Measurements from ENCODE around the gene GTF3C1. TPM values are rescaled to one million over a fixed set of nuclear protein-coding genes. Genes with fewer than 3 reads are reported as not detected.
"Not testable (repeated sequence)": the region's sequence is repeated elsewhere in the genome, so short reads cannot be mapped to it uniquely, and the experiment has no call there.

Gene GTF3C1
- total RNA-seq, 1 experiment from 2014 or later: 107 TPM

- peaks cover 22% of the 10 kb centered on the region for H3K36me3 ChIP-seq (replicated peaks; ENCODE audit: control insufficient read depth, insufficient read depth, low read length)
- DNase-seq: no peak
- H3K27me3 ChIP-seq (ENCODE audit: control insufficient read depth, insufficient read depth, low read length): no peaks in the 10 kb centered on the region
- no peak overlapping the region for H3K4me3 ChIP-seq (ENCODE audit: insufficient read depth, low read depth, low read length)
Measured at GRCh38 chr16:27462200-27462845, 87.4 kb downstream of the GTF3C1 start.

GRCh38 chr16:27461483-27462171, 88.1 kb downstream of the GTF3C1 start:
- H3K36me3 ChIP-seq (replicated peaks; ENCODE audit: control insufficient read depth, insufficient read depth, low read length): peaks cover 17% of the 10 kb centered on the region
- no peaks in the 10 kb centered on the region for H3K27me3 ChIP-seq (ENCODE audit: control insufficient read depth, insufficient read depth, low read length)
- DNase-seq: no peak
- H3K4me3 ChIP-seq (ENCODE audit: insufficient read depth, low read depth, low read length): no peak overlapping the region

- H3K36me3 ChIP-seq (replicated peaks; ENCODE audit: control insufficient read depth, insufficient read depth, low read length): peaks cover 16% of the 10 kb centered on the region
Measured at GRCh38 chr16:27460663-27461482, 88.8 kb downstream of the GTF3C1 start.

GRCh38 chr16:27460213-27460612, 89.5 kb downstream of the GTF3C1 start:
- Histone ChIP-seq H3K27me3 (ENCODE audit: control insufficient read depth, insufficient read depth, low read length) (no peaks in the 10 kb centered on the region), H3K36me3 (replicated peaks; ENCODE audit: control insufficient read depth, insufficient read depth, low read length) (peaks cover 10% of the 10 kb centered on the region), H3K4me3 (ENCODE audit: insufficient read depth, low read depth, low read length) (no peak overlapping the region)
- no peak for DNase-seq

More at GRCh38 chr16:27460663-27461482, 88.8 kb downstream of the GTF3C1 start:
- no peak for DNase-seq
- Histone ChIP-seq H3K4me3 (ENCODE audit: insufficient read depth, low read depth, low read length) (no peak overlapping the region), H3K27me3 (ENCODE audit: control insufficient read depth, insufficient read depth, low read length) (no peaks in the 10 kb centered on the region)

- no peak for DNase-seq
- Histone ChIP-seq H3K36me3 (replicated peaks; ENCODE audit: control insufficient read depth, insufficient read depth, low read length) (peaks cover 6% of the 10 kb centered on the region), H3K27me3 (ENCODE audit: control insufficient read depth, insufficient read depth, low read length) (no peaks in the 10 kb centered on the region), H3K4me3 (ENCODE audit: insufficient read depth, low read depth, low read length) (no peak overlapping the region)
Measured at GRCh38 chr16:27458987-27459688, 90.6 kb downstream of the GTF3C1 start.

- peaks cover 5% of the 10 kb centered on the region for H3K36me3 ChIP-seq (replicated peaks; ENCODE audit: control insufficient read depth, insufficient read depth, low read length)
Measured at GRCh38 chr16:27458258-27458657, 91.5 kb downstream of the GTF3C1 start.

GRCh38 chr16:27457605-27457900, 92.2 kb downstream of the GTF3C1 start:
- H3K4me3 ChIP-seq (ENCODE audit: insufficient read depth, low read depth, low read length); DNase-seq; H3K36me3 ChIP-seq (replicated peaks; ENCODE audit: control insufficient read depth, insufficient read depth, low read length); H3K27me3 ChIP-seq (ENCODE audit: control insufficient read depth, insufficient read depth, low read length): not testable (repeated sequence)

More at GRCh38 chr16:27458258-27458657, 91.5 kb downstream of the GTF3C1 start:
- Histone ChIP-seq H3K4me3 (ENCODE audit: insufficient read depth, low read depth, low read length) (no peak overlapping the region), H3K27me3 (ENCODE audit: control insufficient read depth, insufficient read depth, low read length) (no peaks in the 10 kb centered on the region)
- DNase-seq: no peak

GRCh38 chr16:27455700-27456099, 94.0 kb downstream of the GTF3C1 start:
- no peak for DNase-seq
- H3K4me3 ChIP-seq (ENCODE audit: insufficient read depth, low read depth, low read length): no peak overlapping the region
- no peaks in the 10 kb centered on the region for H3K27me3 ChIP-seq (ENCODE audit: control insufficient read depth, insufficient read depth, low read length)
- no peaks in the 10 kb centered on the region; the same call in 1 of the 2 replicates for H3K36me3 ChIP-seq (replicated peaks; ENCODE audit: control insufficient read depth, insufficient read depth, low read length)

- DNase-seq: no peak
- Histone ChIP-seq H3K4me3 (ENCODE audit: insufficient read depth, low read depth, low read length) (no peak overlapping the region), H3K36me3 (replicated peaks; ENCODE audit: control insufficient read depth, insufficient read depth, low read length) (no peaks in the 10 kb centered on the region), H3K27me3 (ENCODE audit: control insufficient read depth, insufficient read depth, low read length) (no peaks in the 10 kb centered on the region)
Measured at GRCh38 chr16:27453494-27453825, 96.3 kb downstream of the GTF3C1 start.

GRCh38 chr16:27452569-27453493, 96.9 kb downstream of the GTF3C1 start:
- Histone ChIP-seq H3K36me3 (replicated peaks; ENCODE audit: control insufficient read depth, insufficient read depth, low read length) (no peaks in the 10 kb centered on the region), H3K4me3 (ENCODE audit: insufficient read depth, low read depth, low read length) (no peak overlapping the region), H3K27me3 (ENCODE audit: control insufficient read depth, insufficient read depth, low read length) (no peaks in the 10 kb centered on the region)
- peak; percentile 43 for DNase-seq

- H3K4me3 ChIP-seq (ENCODE audit: insufficient read depth, low read depth, low read length): no peak overlapping the region
Measured at GRCh38 chr16:27450196-27450549, 99.5 kb downstream of the GTF3C1 start.

GRCh38 chr16:27449434-27450195, 100.1 kb downstream of the GTF3C1 start:
- DNase-seq: peak; percentile 62

More at GRCh38 chr16:27450196-27450549, 99.5 kb downstream of the GTF3C1 start:
- peak; percentile 62 for DNase-seq
- Histone ChIP-seq H3K27me3 (ENCODE audit: control insufficient read depth, insufficient read depth, low read length) (no peaks in the 10 kb centered on the region), H3K36me3 (replicated peaks; ENCODE audit: control insufficient read depth, insufficient read depth, low read length) (no peaks in the 10 kb centered on the region)

More at GRCh38 chr16:27449434-27450195, 100.1 kb downstream of the GTF3C1 start:
- Histone ChIP-seq H3K27me3 (ENCODE audit: control insufficient read depth, insufficient read depth, low read length) (no peaks in the 10 kb centered on the region), H3K4me3 (ENCODE audit: insufficient read depth, low read depth, low read length) (no peak overlapping the region), H3K36me3 (replicated peaks; ENCODE audit: control insufficient read depth, insufficient read depth, low read length) (no peaks in the 10 kb centered on the region)

Measured in H7 (cell line).